Lung (tissue), 12 donors: Measurements from ENCODE around the gene ARID3C. TPM values are rescaled to one million over a fixed set of nuclear protein-coding genes. Genes with fewer than 3 reads are reported as not detected.
A peak's percentile ranks its signal among the peaks of the same experiment; 100 is the strongest.

Source experiments
- ATAC-seq: fragments of 200-7000 bp; cut with Tn5 transposase; one replicate; pipeline ENCODE4 v1.9.1; 2020; ENCODE audit warnings: moderate number of reproducible peaks; ENCODE audit not compliant: insufficient read depth, low FRiP score
- DNase-seq, 3 donors: peaks; one replicate each; pipeline ENCODE4 v3.0.0-alpha.2; 2013 to 2017
- H3K27ac ChIP-seq, 2 donors: one replicate each; pipeline ENCODE4 v1.5.1; 2013; ENCODE audit warnings: mild to moderate bottlenecking in 2 of 2, moderate library complexity in 2 of 2, control low read depth in 1 of 2, inconsistent platforms in 1 of 2, low read depth in 1 of 2, low read length in 1 of 2
- H3K27me3 ChIP-seq, 3 donors: one replicate each; pipeline ENCODE4 v1.5.1; 2013; ENCODE audit warnings: low read length in 2 of 3; ENCODE audit not compliant: control insufficient read depth in 3 of 3, insufficient read depth in 3 of 3
- H3K36me3 ChIP-seq, 4 donors: one replicate each; pipeline ENCODE4 v1.5.1; 2013; ENCODE audit warnings: low read length in 4 of 4, mild to moderate bottlenecking in 1 of 4, moderate library complexity in 1 of 4; ENCODE audit not compliant: control insufficient read depth in 4 of 4, insufficient read depth in 4 of 4
- H3K4me1 ChIP-seq, 5 donors: one replicate each; pipeline ENCODE4 v1.5.1; 2013; ENCODE audit warnings: low read length in 5 of 5, mild to moderate bottlenecking in 2 of 5, moderate library complexity in 1 of 5; ENCODE audit not compliant: control insufficient read depth in 5 of 5, insufficient read depth in 5 of 5
- H3K4me3 ChIP-seq: one replicate; pipeline ENCODE4 v1.5.1; 2013; ENCODE audit warnings: mild to moderate bottlenecking, control low read depth, moderate library complexity
- H3K9ac ChIP-seq, 2 donors: one replicate each; pipeline ENCODE4 v1.5.1; 2013; ENCODE audit warnings: low read length in 2 of 2, control low read depth in 1 of 2; ENCODE audit not compliant: insufficient read depth in 1 of 2
- H3K9me3 ChIP-seq, 4 donors: one replicate each; pipeline ENCODE4 v1.5.1; 2013; ENCODE audit warnings: low read length in 3 of 4, mild to moderate bottlenecking in 1 of 4, moderate library complexity in 1 of 4; ENCODE audit not compliant: control insufficient read depth in 4 of 4, insufficient read depth in 3 of 4
- CTCF ChIP-seq: IDR thresholded peaks from 2 replicates; pipeline ENCODE4 v1.5.1; 2012; ENCODE audit warnings: mild to moderate bottlenecking; ENCODE audit errors: control extremely low read depth, extremely low read depth
- WGBS, 2 donors: extraction: QIAGEN DNeasy Blood & Tissue Kit; methylation state at CpG; one replicate each; pipeline ENCODE4 v1.1.7; 2013; 5-methylcytosine and 5-hydroxymethylcytosine counted together
- polyA plus RNA-seq, 2 donors: library from polyadenylated mRNA; stranded (reverse); fragments of 200-250 nt; gene quantifications; one replicate each; pipeline ENCODE4 v1.2.1, GENCODE V29; 2013
- total RNA-seq, 2 donors: library from RNA; depleted of rRNA in 1 of 2; stranded (reverse); fragments of >200 nt in 1 of 2; gene quantifications; one replicate each; pipeline ENCODE4 v1.2.1, GENCODE V29; 2014 to 2021
- donor health status: control.
- donor health status: control.
- donor health status: Bipolar disorder and iron deficiency.
- donor health status: healthy.
- donor health status: DM: yes; HTN: yes; CAD: no.

The ARID3C gene
- total and polyA plus RNA-seq, 4 donors: not detected

- no peak for TF ChIP-seq CTCF
- DNase-seq (no peak), ATAC-seq (no peak)
- peaks cover 0 to 3% (median 0%) of the 10 kb centered on the region in 3 donors for H3K27me3 ChIP-seq
- peaks cover 1 to 9% (median 6%) of the 10 kb centered on the region in 5 donors for H3K4me1 ChIP-seq
- no peak overlapping the region for H3K4me3 ChIP-seq
- no peak overlapping the region for H3K27ac ChIP-seq
- no peaks in the 10 kb centered on the region for H3K36me3 ChIP-seq
- H3K9me3 ChIP-seq: no peaks in the 10 kb centered on the region
- H3K9ac ChIP-seq: no peak overlapping the region
Measured at GRCh38 chr9:34606190-34606589, 22.7 kb downstream of the ARID3C start.

- Histone ChIP-seq H3K9ac (no peak overlapping the region), H3K27me3 (peaks cover 0 to 3% (median 0%) of the 10 kb centered on the region in 3 donors), H3K4me3 (no peak overlapping the region), H3K4me1 (no peaks in the 10 kb centered on the region), H3K27ac (no peak overlapping the region), H3K36me3 (no peaks in the 10 kb centered on the region), H3K9me3 (no peaks in the 10 kb centered on the region)
- peak; percentile 93 for ATAC-seq
- WGBS, 2 donors: 63% methylated on average over 4 of the region's 4 CpGs
- peak; percentile 88 to 89 (median 88) for DNase-seq
- peak; percentile 95 for TF ChIP-seq CTCF
Measured at GRCh38 chr9:34603610-34604231, 25.1 kb downstream of the ARID3C start.

GRCh38 chr9:34601937-34602573 lies 26.8 kb downstream of the ARID3C start:
- 76 to 81% methylated on average over 6 of the region's 6 CpGs for WGBS, 2 donors
- Histone ChIP-seq H3K36me3 (no peaks in the 10 kb centered on the region), H3K9ac (no peak overlapping the region), H3K4me1 (no peaks in the 10 kb centered on the region), H3K27me3 (peaks cover 0 to 3% (median 0%) of the 10 kb centered on the region in 3 donors), H3K4me3 (no peak overlapping the region), H3K9me3 (no peaks in the 10 kb centered on the region), H3K27ac (no peak overlapping the region)
- ATAC-seq (no peak), DNase-seq (no peak)
- TF ChIP-seq CTCF: no peak

- DNase-seq (no peak), ATAC-seq (no peak)
- no peak for TF ChIP-seq CTCF
- Histone ChIP-seq H3K27ac (no peak overlapping the region), H3K4me1 (no peaks in the 10 kb centered on the region), H3K4me3 (no peak overlapping the region), H3K9ac (no peak overlapping the region), H3K9me3 (no peaks in the 10 kb centered on the region), H3K36me3 (no peaks in the 10 kb centered on the region), H3K27me3 (peaks cover 0 to 3% (median 0%) of the 10 kb centered on the region in 3 donors)
- 7 to 19% methylated on average over 1 of the region's 1 CpG for WGBS, 2 donors
Measured at GRCh38 chr9:34600908-34601307, 28.0 kb downstream of the ARID3C start.
